ENCODE measurements around the gene NCOR1. TPM values are rescaled to one million over a fixed set of nuclear protein-coding genes. Genes with fewer than 3 reads are reported as not detected.

The NCOR1 gene
- total and polyA plus RNA-seq, 2 of the 8 experiments (the other 6 are each of a cell fraction or from before 2014, with no cell fraction given) = 65.4 to 142 TPM

DNA sequence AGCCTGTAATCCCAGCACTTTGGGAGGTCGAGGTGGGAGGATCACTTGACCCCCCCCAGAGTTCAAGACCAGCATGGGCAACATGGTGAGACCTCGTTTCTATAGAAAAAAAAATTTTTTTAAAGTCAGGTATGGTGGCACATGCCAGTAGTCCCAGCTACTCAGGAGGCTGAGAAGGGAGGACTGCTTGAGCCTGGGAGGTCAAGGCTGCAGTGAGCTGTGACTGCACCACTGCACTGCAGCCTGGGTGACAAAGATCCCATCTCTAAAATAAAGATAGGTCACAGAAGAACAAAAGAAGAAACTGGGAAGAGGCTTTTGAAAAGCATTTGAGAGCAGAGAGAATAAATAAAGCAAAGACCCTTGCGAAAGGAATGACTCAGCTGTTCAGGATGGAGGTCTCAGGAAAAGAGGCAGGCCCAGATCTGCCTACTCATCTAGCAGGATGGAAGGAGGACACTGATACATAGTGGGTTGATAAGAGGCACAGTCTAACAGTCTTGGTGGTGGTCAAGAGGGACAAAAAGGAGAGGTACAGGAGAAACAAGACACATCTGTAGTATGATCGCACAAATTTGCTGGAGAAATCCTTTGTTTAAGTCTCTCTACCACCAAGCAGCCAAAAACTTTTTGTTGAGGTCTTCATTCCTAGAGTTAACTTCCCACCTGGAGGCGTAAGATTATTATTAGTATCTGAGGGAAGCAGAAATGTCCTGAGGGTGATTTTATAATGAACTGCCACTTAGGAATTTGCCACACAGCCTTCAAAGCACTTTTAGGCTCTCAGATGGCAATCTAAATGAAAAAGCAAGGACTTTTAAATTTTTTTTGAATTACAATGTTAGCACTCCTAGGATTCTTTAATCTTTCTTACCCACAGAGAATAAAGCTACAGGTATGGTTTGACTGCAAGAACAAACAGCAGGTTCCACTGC, 233.4 kb downstream of the NCOR1 start (continued):
- TF ChIP-seq, protein P1, sequence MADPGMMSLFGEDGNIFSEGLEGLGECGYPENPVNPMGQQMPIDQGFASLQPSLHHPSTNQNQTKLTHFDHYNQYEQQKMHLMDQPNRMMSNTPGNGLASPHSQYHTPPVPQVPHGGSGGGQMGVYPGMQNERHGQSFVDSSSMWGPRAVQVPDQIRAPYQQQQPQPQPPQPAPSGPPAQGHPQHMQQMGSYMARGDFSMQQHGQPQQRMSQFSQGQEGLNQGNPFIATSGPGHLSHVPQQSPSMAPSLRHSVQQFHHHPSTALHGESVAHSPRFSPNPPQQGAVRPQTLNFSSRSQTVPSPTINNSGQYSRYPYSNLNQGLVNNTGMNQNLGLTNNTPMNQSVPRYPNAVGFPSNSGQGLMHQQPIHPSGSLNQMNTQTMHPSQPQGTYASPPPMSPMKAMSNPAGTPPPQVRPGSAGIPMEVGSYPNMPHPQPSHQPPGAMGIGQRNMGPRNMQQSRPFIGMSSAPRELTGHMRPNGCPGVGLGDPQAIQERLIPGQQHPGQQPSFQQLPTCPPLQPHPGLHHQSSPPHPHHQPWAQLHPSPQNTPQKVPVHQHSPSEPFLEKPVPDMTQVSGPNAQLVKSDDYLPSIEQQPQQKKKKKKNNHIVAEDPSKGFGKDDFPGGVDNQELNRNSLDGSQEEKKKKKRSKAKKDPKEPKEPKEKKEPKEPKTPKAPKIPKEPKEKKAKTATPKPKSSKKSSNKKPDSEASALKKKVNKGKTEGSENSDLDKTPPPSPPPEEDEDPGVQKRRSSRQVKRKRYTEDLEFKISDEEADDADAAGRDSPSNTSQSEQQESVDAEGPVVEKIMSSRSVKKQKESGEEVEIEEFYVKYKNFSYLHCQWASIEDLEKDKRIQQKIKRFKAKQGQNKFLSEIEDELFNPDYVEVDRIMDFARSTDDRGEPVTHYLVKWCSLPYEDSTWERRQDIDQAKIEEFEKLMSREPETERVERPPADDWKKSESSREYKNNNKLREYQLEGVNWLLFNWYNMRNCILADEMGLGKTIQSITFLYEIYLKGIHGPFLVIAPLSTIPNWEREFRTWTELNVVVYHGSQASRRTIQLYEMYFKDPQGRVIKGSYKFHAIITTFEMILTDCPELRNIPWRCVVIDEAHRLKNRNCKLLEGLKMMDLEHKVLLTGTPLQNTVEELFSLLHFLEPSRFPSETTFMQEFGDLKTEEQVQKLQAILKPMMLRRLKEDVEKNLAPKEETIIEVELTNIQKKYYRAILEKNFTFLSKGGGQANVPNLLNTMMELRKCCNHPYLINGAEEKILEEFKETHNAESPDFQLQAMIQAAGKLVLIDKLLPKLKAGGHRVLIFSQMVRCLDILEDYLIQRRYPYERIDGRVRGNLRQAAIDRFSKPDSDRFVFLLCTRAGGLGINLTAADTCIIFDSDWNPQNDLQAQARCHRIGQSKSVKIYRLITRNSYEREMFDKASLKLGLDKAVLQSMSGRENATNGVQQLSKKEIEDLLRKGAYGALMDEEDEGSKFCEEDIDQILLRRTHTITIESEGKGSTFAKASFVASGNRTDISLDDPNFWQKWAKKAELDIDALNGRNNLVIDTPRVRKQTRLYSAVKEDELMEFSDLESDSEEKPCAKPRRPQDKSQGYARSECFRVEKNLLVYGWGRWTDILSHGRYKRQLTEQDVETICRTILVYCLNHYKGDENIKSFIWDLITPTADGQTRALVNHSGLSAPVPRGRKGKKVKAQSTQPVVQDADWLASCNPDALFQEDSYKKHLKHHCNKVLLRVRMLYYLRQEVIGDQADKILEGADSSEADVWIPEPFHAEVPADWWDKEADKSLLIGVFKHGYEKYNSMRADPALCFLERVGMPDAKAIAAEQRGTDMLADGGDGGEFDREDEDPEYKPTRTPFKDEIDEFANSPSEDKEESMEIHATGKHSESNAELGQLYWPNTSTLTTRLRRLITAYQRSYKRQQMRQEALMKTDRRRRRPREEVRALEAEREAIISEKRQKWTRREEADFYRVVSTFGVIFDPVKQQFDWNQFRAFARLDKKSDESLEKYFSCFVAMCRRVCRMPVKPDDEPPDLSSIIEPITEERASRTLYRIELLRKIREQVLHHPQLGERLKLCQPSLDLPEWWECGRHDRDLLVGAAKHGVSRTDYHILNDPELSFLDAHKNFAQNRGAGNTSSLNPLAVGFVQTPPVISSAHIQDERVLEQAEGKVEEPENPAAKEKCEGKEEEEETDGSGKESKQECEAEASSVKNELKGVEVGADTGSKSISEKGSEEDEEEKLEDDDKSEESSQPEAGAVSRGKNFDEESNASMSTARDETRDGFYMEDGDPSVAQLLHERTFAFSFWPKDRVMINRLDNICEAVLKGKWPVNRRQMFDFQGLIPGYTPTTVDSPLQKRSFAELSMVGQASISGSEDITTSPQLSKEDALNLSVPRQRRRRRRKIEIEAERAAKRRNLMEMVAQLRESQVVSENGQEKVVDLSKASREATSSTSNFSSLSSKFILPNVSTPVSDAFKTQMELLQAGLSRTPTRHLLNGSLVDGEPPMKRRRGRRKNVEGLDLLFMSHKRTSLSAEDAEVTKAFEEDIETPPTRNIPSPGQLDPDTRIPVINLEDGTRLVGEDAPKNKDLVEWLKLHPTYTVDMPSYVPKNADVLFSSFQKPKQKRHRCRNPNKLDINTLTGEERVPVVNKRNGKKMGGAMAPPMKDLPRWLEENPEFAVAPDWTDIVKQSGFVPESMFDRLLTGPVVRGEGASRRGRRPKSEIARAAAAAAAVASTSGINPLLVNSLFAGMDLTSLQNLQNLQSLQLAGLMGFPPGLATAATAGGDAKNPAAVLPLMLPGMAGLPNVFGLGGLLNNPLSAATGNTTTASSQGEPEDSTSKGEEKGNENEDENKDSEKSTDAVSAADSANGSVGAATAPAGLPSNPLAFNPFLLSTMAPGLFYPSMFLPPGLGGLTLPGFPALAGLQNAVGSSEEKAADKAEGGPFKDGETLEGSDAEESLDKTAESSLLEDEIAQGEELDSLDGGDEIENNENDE (IDR thresholded peaks at IDR 0.05; ENCODE audit: insufficient replicate concordance, low read length) = no peak
- no peak for TF ChIP-seq HDAC2 (IDR thresholded peaks at IDR 0.05; ENCODE audit: borderline replicate concordance in 1 of 2, low read depth in 2 of 2, low read length in 2 of 2)
